GM12875 (cell line): ENCODE data around the gene GABRB3.

Source experiments
- H3K4me3 ChIP-seq: one replicate; pipeline ENCODE4 v1.5.1; 2011; ENCODE audit warnings: low read depth, low read length, control low read depth
- TF ChIP-seq, protein P1 (sequence below): IDR thresholded peaks from 2 replicates; pipeline ENCODE4 v1.5.1; 2011; ENCODE audit warnings: low read depth, mild to moderate bottlenecking, control low read depth, inconsistent platforms, low read length, moderate library complexity, borderline replicate concordance; ENCODE audit not compliant: insufficient read depth

Gene GABRB3

GRCh38 chr15:26790118-26790517, 17.3 kb upstream of the GABRB3 start:
- no peak overlapping the region for H3K4me3 ChIP-seq
- TF ChIP-seq, protein P1, sequence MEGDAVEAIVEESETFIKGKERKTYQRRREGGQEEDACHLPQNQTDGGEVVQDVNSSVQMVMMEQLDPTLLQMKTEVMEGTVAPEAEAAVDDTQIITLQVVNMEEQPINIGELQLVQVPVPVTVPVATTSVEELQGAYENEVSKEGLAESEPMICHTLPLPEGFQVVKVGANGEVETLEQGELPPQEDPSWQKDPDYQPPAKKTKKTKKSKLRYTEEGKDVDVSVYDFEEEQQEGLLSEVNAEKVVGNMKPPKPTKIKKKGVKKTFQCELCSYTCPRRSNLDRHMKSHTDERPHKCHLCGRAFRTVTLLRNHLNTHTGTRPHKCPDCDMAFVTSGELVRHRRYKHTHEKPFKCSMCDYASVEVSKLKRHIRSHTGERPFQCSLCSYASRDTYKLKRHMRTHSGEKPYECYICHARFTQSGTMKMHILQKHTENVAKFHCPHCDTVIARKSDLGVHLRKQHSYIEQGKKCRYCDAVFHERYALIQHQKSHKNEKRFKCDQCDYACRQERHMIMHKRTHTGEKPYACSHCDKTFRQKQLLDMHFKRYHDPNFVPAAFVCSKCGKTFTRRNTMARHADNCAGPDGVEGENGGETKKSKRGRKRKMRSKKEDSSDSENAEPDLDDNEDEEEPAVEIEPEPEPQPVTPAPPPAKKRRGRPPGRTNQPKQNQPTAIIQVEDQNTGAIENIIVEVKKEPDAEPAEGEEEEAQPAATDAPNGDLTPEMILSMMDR = no peak

- H3K4me3 ChIP-seq = no peak overlapping the region
- TF ChIP-seq, protein P1 = no peak
Measured at GRCh38 chr15:26781816-26782215, 8.9 kb upstream of the GABRB3 start.

GRCh38 chr15:26773917-26774316, 1.1 kb upstream of the GABRB3 start:
- TF ChIP-seq, protein P1 = no peak
- no peak overlapping the region for H3K4me3 ChIP-seq

- no peak overlapping the region for H3K4me3 ChIP-seq
- TF ChIP-seq, protein P1 = no peak
Measured at GRCh38 chr15:26773067-26773877, 406 bp upstream of the GABRB3 start.

- no peak overlapping the region for H3K4me3 ChIP-seq
- TF ChIP-seq, protein P1 = no peak
Measured at GRCh38 chr15:26771578-26772153, 1.2 kb downstream of the GABRB3 start.

DNA sequence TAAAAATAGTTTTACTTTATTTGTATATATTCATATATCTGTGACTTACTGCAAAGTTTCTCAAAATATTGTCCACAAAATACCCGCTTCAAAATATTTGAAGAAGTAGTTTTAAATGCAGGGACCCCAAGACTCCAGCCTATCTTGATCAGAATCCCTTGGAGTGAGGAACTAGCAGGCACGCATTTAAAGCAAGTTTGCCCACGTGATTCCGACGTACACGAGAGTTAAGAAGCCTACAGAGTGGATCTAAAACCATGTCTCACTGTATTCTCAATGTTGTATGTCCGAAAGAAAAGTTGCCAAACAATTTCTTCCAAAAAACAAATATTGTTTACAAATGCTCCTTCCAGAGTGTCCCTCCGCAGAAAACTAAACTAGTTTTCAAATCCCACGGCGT, 1.7 kb downstream of the GABRB3 start:
- H3K4me3 ChIP-seq = no peak overlapping the region

More for the DNA sequence above, 1.7 kb downstream of the GABRB3 start:
- TF ChIP-seq, protein P1 = no peak
